BJ (cell line): ENCODE data around the gene STIM2. TPM values are rescaled to one million over a fixed set of nuclear protein-coding genes. Genes with fewer than 3 reads are reported as not detected.

Source experiments
- CTCF ChIA-PET: fragments of 350-600 bp; formaldehyde crosslinking; extraction: SDS; loops from one replicate; lab custom pipeline; 2021; ENCODE audit warnings: antibody characterized with exemption, inconsistent platforms; lab: Yijun Ruan, JAX
- POLR2A ChIA-PET: fragments of 300-600 bp; sonication (Branson Sonifier 250); formaldehyde crosslinking; extraction: SDS; loops from one replicate; lab custom pipeline; 2021; ENCODE audit warnings: antibody characterized with exemption; lab: Charles Lee
- DNase-seq: peaks from one replicate; pipeline ENCODE4 v3.0.0-alpha.2; 2011; ENCODE audit warnings: low read depth
- H3K27me3 ChIP-seq: 2 replicates; pipeline ENCODE4 v1.6.0; 2011; ENCODE audit warnings: low read length; ENCODE audit not compliant: control insufficient read depth, insufficient read depth
- H3K36me3 ChIP-seq: 2 replicates; pipeline ENCODE4 v1.5.1; 2011; ENCODE audit warnings: low read length; ENCODE audit not compliant: control insufficient read depth, insufficient read depth
- H3K4me3 ChIP-seq: 2 replicates; pipeline ENCODE4 v1.5.1; 2011; ENCODE audit warnings: low read depth, mild to moderate bottlenecking, control low read depth, low read length
- CTCF ChIP-seq: IDR thresholded peaks from 2 replicates; pipeline ENCODE4 v1.5.1; 2011; ENCODE audit warnings: low read depth, mild to moderate bottlenecking, control low read depth, inconsistent platforms, low read length, moderate library complexity; ENCODE audit not compliant: insufficient read depth
- polyA plus RNA-seq: library from polyadenylated mRNA; depleted of rRNA; stranded (reverse); fragments of >200 nt; gene quantifications from 2 replicates; pipeline ENCODE4 v1.2.3, GENCODE V29; 2011

Gene STIM2
- polyA plus RNA-seq, 1 experiment = 17.8 TPM

- ChIA-PET CTCF (no interaction called here), POLR2A (no interaction called here)
- H3K36me3 ChIP-seq = no peaks in the 10 kb centered on the region
- no peak for TF ChIP-seq CTCF
- DNase-seq = no peak
- H3K27me3 ChIP-seq = no peaks in the 10 kb centered on the region
- H3K4me3 ChIP-seq = no peak overlapping the region
Measured at GRCh38 chr4:26815706-26816105, 44.9 kb upstream of the STIM2 start.

- TF ChIP-seq CTCF = no peak
- no peak overlapping the region for H3K4me3 ChIP-seq
- H3K27me3 ChIP-seq = no peaks in the 10 kb centered on the region
- no peaks in the 10 kb centered on the region for H3K36me3 ChIP-seq
- ChIA-PET POLR2A (no interaction called here), CTCF (no interaction called here)
- DNase-seq = no peak
Measured at GRCh38 chr4:26819026-26819425, 41.6 kb upstream of the STIM2 start.

- POLR2A ChIA-PET = no interaction called here
- DNase-seq = no peak
- TF ChIP-seq CTCF = no peak
- no peak overlapping the region for H3K4me3 ChIP-seq
- CTCF ChIA-PET = no interaction called here
- no peaks in the 10 kb centered on the region for H3K27me3 ChIP-seq
- no peaks in the 10 kb centered on the region for H3K36me3 ChIP-seq
Measured at GRCh38 chr4:26819478-26820095, 41.1 kb upstream of the STIM2 start.

- no peaks in the 10 kb centered on the region for H3K27me3 ChIP-seq
- H3K36me3 ChIP-seq = no peaks in the 10 kb centered on the region
- no peak overlapping the region for H3K4me3 ChIP-seq
- CTCF ChIA-PET = no interaction called here
- POLR2A ChIA-PET = no interaction called here
- TF ChIP-seq CTCF = no peak
- no peak for DNase-seq
Measured at GRCh38 chr4:26820346-26820745, 40.3 kb upstream of the STIM2 start.

GRCh38 chr4:26821031-26821430 lies 39.6 kb upstream of the STIM2 start:
- no peak for TF ChIP-seq CTCF
- Histone ChIP-seq H3K4me3 (no peak overlapping the region), H3K36me3 (no peaks in the 10 kb centered on the region), H3K27me3 (no peaks in the 10 kb centered on the region)
- no peak for DNase-seq
- POLR2A ChIA-PET = no interaction called here
- CTCF ChIA-PET = no interaction called here
